B cell (primary cell): Measurements from ENCODE around the gene ZNF407. TPM values are rescaled to one million over a fixed set of nuclear protein-coding genes. Genes with fewer than 3 reads are reported as not detected.

Source experiments
- ATAC-seq: fragments of 200-7000 bp; cut with Tn5 transposase; one replicate; pipeline ENCODE4 v1.10.0; 2021; ENCODE audit warnings: low read depth, mild to moderate bottlenecking, moderate number of reproducible peaks, moderate library complexity
- CTCF ChIA-PET: fragments of 350-600 bp; sonication (Branson Sonifier 250); formaldehyde crosslinking; loops from one replicate; lab custom pipeline; 2021; ENCODE audit warnings: antibody characterized with exemption, inconsistent platforms; lab: Charles Lee
- POLR2A ChIA-PET: fragments of 350-600 bp; sonication (Branson Sonifier 250); formaldehyde crosslinking; loops from one replicate; lab custom pipeline; 2021; ENCODE audit warnings: antibody characterized with exemption; lab: Charles Lee
- DNase-seq: peaks from one replicate; pipeline ENCODE4 v3.0.0; 2013
- H2AFZ ChIP-seq: 2 replicates; pipeline ENCODE4 v1.6.1; 2012; ENCODE audit warnings: mild to moderate bottlenecking, low read depth, low read length; ENCODE audit not compliant: insufficient read depth, poor library complexity, severe bottlenecking
- H3K27ac ChIP-seq, 2 donors: 1 replicate in 1 of 2; 2 replicates in 1 of 2; pipeline ENCODE4 v1.5.1; 2012 to 2013; ENCODE audit warnings: low read length in 2 of 2, mild to moderate bottlenecking in 2 of 2, moderate library complexity in 1 of 2
- H3K27me3 ChIP-seq, 4 experiments: fragments of 200-600 bp in 1 of 4; sonication (generic) in 1 of 4; replicated peaks in 1 of 4; 1 replicate in 2 of 4; 2 replicates in 2 of 4; pipeline versions ENCODE4 v1.6.1 to v1.7.0; 2013 to 2016; ENCODE audit warnings: low read length in 3 of 4, mild to moderate bottlenecking in 2 of 4, mixed read lengths in 1 of 4, moderate library complexity in 1 of 4; ENCODE audit not compliant: insufficient read depth in 4 of 4, control insufficient read depth in 3 of 4; ENCODE audit errors: control extremely low read depth in 1 of 4
- H3K36me3 ChIP-seq, 2 experiments: replicated peaks in 1 of 2; 1 replicate in 1 of 2; 2 replicates in 1 of 2; pipeline versions ENCODE4 v1.6.1 to v1.7.1; 2013; ENCODE audit warnings: low read length in 1 of 2; ENCODE audit not compliant: insufficient read depth in 2 of 2, control insufficient read depth in 1 of 2; ENCODE audit errors: control extremely low read depth in 1 of 2, extremely low read depth in 1 of 2
- H3K4me1 ChIP-seq, 2 donors: fragments of 200-600 bp in 1 of 2; sonication (generic) in 1 of 2; 1 replicate in 1 of 2; 2 replicates in 1 of 2; pipeline versions ENCODE4 v1.5.1 to v1.6.1; 2013 to 2017; ENCODE audit warnings: low read length in 2 of 2; ENCODE audit not compliant: control insufficient read depth in 2 of 2, insufficient read depth in 2 of 2
- H3K4me2 ChIP-seq: replicated peaks from 2 replicates; pipeline ENCODE3; 2012; ENCODE audit warnings: mild to moderate bottlenecking, low read depth, low read length; ENCODE audit not compliant: poor library complexity, severe bottlenecking
- H3K4me3 ChIP-seq, 5 experiments: fragments of 200-600 bp in 1 of 5; sonication (generic) in 1 of 5; 1 replicate in 3 of 5; 2 replicates in 2 of 5; pipeline versions ENCODE4 v1.5.1 to v1.7.0; 2011 to 2016; ENCODE audit warnings: low read length in 4 of 5, mild to moderate bottlenecking in 4 of 5, low read depth in 2 of 5, control low read depth in 1 of 5, moderate library complexity in 1 of 5; ENCODE audit not compliant: insufficient read depth in 1 of 5; ENCODE audit errors: control extremely low read depth in 1 of 5, extremely low read depth in 1 of 5
- H3K79me2 ChIP-seq: fragments of 200-600 bp; sonication (generic); one replicate; pipeline ENCODE4 v1.6.0; 2016; ENCODE audit warnings: low read length; ENCODE audit not compliant: control insufficient read depth, insufficient read depth
- H3K9ac ChIP-seq: fragments of 200-600 bp; sonication (generic); 2 replicates; pipeline ENCODE4 v1.6.1; 2017; ENCODE audit warnings: mild to moderate bottlenecking, low read length, moderate library complexity
- H3K9me3 ChIP-seq, 3 donors: one replicate each; pipeline versions ENCODE4 v1.6.1 to v1.7.1; 2013; ENCODE audit warnings: low read length in 2 of 3; ENCODE audit not compliant: control insufficient read depth in 2 of 3, insufficient read depth in 1 of 3; ENCODE audit errors: control extremely low read depth in 1 of 3
- H4K20me1 ChIP-seq: 2 replicates; pipeline ENCODE4 v1.6.0; 2012; ENCODE audit warnings: mild to moderate bottlenecking, low read length; ENCODE audit not compliant: insufficient read depth, control insufficient read depth, poor library complexity, severe bottlenecking
- H3K27ac Mint-ChIP-seq: one replicate; pipeline ENCODE4 v1.8.0; 2021; ENCODE audit warnings: mixed read lengths
- H3K27me3 Mint-ChIP-seq: one replicate; pipeline ENCODE4 v1.8.0; 2021; ENCODE audit warnings: mixed read lengths
- H3K4me1 Mint-ChIP-seq: one replicate; pipeline ENCODE4 v1.8.0; 2021; ENCODE audit warnings: mixed read lengths
- H3K4me3 Mint-ChIP-seq: one replicate; pipeline ENCODE4 v1.8.0; 2021; ENCODE audit warnings: mixed read lengths
- H3K9me3 Mint-ChIP-seq: one replicate; pipeline ENCODE4 v1.8.0; 2022; ENCODE audit warnings: mixed read lengths; ENCODE audit not compliant: insufficient read depth
- EZH2 ChIP-seq: IDR thresholded peaks from 2 replicates; pipeline ENCODE4 v1.6.1; 2012; ENCODE audit warnings: borderline replicate concordance, low read depth, mild to moderate bottlenecking, moderate library complexity, low read length; ENCODE audit not compliant: insufficient read depth, poor library complexity, severe bottlenecking
- WGBS: methylation state at CpG from one replicate; pipeline ENCODE4 v1.1.5; 2013; ENCODE audit warnings: missing lambda C conversion rate; ENCODE audit not compliant: insufficient coverage; 5-methylcytosine and 5-hydroxymethylcytosine counted together
- intact Hi-C: fragments of 100-400 bp; cut with micrococcal nuclease; formaldehyde crosslinking; loops from one replicate; pipeline ENCODE4 v1.10.0; 2022
- polyA plus RNA-seq: library from polyadenylated mRNA; depleted of rRNA; stranded (reverse); fragments of >200 nt; gene quantifications from 2 replicates; pipeline ENCODE4 v1.2.3, GENCODE V29; 2012
- total RNA-seq, 2 donors: library from RNA; stranded (reverse); fragments of 120-200 nt in 1 of 2; gene quantifications; 1 replicate in 1 of 2; 2 replicates in 1 of 2; pipeline versions ENCODE4 v1.2.3 to v1.2.4, GENCODE V29; 2013 to 2022
- TF ChIP-seq, protein P1 (sequence below): fragments of 200-600 bp; IDR thresholded peaks from one replicate; pipeline ENCODE4 v1.8.0; 2022; ENCODE audit warnings: antibody characterized with exemption, mild to moderate bottlenecking

Gene ZNF407
- total and polyA plus RNA-seq, 2 donors (not counting 1 experiment from before 2014, with no cell fraction given), result 4.5 to 37.1 TPM

- POLR2A ChIA-PET, result no interaction called here
These were observed 74.7 kb downstream of the ZNF407 start for GRCh38 chr18:74672371-74672770.

GRCh38 chr18:74674487-74674886, 76.8 kb downstream of the ZNF407 start:
- Histone ChIP-seq H2AFZ (no peak overlapping the region), H3K27ac (no peak overlapping the region), H3K4me3 (no peak overlapping the region), H3K9me3 (peaks cover 0 to 19% (median 11%) of the 10 kb centered on the region in 3 donors), H3K27me3 (no peaks in the 10 kb centered on the region), H3K4me1 (no peaks in the 10 kb centered on the region), H3K79me2 (peaks cover 5% of the 10 kb centered on the region), H3K9ac (no peak overlapping the region), H4K20me1 (no peaks in the 10 kb centered on the region), H3K36me3 (peaks cover 2 to 10% of the 10 kb centered on the region in 2 experiments), H3K4me2 (no peak overlapping the region)
- TF ChIP-seq EZH2, result no peak
- TF ChIP-seq, protein P1, sequence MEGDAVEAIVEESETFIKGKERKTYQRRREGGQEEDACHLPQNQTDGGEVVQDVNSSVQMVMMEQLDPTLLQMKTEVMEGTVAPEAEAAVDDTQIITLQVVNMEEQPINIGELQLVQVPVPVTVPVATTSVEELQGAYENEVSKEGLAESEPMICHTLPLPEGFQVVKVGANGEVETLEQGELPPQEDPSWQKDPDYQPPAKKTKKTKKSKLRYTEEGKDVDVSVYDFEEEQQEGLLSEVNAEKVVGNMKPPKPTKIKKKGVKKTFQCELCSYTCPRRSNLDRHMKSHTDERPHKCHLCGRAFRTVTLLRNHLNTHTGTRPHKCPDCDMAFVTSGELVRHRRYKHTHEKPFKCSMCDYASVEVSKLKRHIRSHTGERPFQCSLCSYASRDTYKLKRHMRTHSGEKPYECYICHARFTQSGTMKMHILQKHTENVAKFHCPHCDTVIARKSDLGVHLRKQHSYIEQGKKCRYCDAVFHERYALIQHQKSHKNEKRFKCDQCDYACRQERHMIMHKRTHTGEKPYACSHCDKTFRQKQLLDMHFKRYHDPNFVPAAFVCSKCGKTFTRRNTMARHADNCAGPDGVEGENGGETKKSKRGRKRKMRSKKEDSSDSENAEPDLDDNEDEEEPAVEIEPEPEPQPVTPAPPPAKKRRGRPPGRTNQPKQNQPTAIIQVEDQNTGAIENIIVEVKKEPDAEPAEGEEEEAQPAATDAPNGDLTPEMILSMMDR, result no peak
- Mint-ChIP-seq H3K4me1 (peaks cover 3% of the 10 kb centered on the region), H3K27ac (no peak overlapping the region), H3K27me3 (no peaks in the 10 kb centered on the region), H3K9me3 (peaks cover 2% of the 10 kb centered on the region), H3K4me3 (no peak overlapping the region)
- intact Hi-C loops, result no loop called here
- ChIA-PET POLR2A (no interaction called here), CTCF (no interaction called here)
- ATAC-seq, result no peak
- WGBS, result no CpG with 5 or more reads among the region's 2 CpGs
- no peak for DNase-seq

More at GRCh38 chr18:74672371-74672770, 74.7 kb downstream of the ZNF407 start:
- H3K79me2 ChIP-seq, result no peaks in the 10 kb centered on the region
- ATAC-seq (no peak), DNase-seq (no peak)
- H3K9me3 ChIP-seq, result peaks cover 0 to 9% (median 3%) of the 10 kb centered on the region in 3 donors
- no peaks in the 10 kb centered on the region for H3K27me3 ChIP-seq
- H3K27me3 Mint-ChIP-seq, result no peaks in the 10 kb centered on the region
- H3K27ac ChIP-seq, result no peak overlapping the region
- no peaks in the 10 kb centered on the region for H3K4me1 ChIP-seq
- H3K27ac Mint-ChIP-seq, result no peak overlapping the region
- no peaks in the 10 kb centered on the region for H3K9me3 Mint-ChIP-seq
- no peak overlapping the region for H3K4me3 ChIP-seq
- CTCF ChIA-PET, result no interaction called here
- H3K36me3 ChIP-seq, result peaks cover 2 to 10% of the 10 kb centered on the region in 2 experiments
- 95% methylated on average over 4 of the region's 6 CpGs for WGBS
- intact Hi-C loops, result no loop called here
- no peak overlapping the region for H3K4me2 ChIP-seq
- TF ChIP-seq, protein P1, result no peak
- TF ChIP-seq EZH2, result no peak
- no peaks in the 10 kb centered on the region for H4K20me1 ChIP-seq
- peaks cover 3% of the 10 kb centered on the region for H3K4me1 Mint-ChIP-seq
- no peak overlapping the region for H2AFZ ChIP-seq
- no peak overlapping the region for H3K4me3 Mint-ChIP-seq
- H3K9ac ChIP-seq, result no peak overlapping the region
